Measurements from ENCODE around the gene ZER1.
"Not testable (repeated sequence)": the region's sequence is repeated elsewhere in the genome, so short reads cannot be mapped to it uniquely, and the experiment has no call there.

The ZER1 gene

DNA sequence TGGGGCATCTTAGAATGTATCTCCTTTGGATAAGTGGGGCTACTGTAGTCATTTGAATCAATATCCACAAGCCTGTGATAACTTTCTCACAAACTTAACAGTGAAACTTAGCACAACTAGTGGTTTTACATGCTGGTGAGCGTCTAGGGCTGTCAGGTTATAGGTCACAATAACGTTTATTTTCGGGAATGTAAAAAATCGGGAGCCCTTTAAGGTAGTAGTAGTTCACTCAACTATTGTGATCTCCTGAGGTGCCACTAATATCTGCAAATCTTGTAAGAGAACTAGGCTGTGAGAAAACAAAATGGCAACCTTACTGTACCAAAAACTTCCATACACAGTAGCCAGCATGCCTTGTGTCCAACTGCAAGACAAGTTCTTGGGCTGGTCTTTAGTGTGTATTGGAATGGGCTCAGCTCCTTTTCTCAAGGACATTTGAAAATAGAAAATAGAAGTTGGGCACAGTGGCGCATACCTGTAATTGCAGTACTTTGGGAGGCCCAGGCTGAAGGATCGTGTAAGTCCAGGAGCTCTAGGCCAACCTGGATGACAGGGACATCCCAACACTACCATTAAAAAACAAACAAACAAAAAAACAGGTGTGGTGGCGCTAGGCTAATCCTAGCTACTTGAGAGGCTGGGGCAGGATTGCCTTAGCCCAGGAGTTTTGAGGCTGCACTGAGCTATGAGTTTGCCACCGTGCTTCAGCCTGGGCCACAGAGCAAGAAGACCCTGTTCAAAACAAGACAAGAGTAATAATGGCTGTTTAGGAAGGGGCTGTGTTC lies 74.6 kb downstream of the ZER1 start:
- DNase-seq (ENCODE audit: low read depth in 3 of 3, low spot score in 1 of 3) = no peak

DNA sequence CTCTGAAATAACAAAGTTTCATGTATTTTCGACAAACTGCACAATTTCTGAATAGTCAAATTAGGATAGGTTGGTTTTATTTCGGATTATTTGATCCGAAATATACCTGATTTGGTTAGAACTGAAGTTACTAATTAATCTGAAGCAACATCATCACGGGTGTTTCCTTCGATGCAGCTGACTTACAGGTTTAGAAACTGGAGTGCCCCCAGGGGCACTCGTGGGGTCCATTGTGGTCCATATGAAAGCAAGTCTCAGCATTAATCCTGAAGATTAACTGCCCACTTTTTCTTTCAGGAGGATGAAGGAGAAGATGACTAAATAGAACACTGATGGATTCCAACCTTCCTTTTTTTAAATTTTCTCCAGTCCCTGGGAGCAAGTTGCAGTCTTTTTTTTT lies 77.4 kb downstream of the ZER1 start:
- DNase-seq (ENCODE audit: low read depth in 3 of 3, low spot score in 1 of 3) = no peak

DNA sequence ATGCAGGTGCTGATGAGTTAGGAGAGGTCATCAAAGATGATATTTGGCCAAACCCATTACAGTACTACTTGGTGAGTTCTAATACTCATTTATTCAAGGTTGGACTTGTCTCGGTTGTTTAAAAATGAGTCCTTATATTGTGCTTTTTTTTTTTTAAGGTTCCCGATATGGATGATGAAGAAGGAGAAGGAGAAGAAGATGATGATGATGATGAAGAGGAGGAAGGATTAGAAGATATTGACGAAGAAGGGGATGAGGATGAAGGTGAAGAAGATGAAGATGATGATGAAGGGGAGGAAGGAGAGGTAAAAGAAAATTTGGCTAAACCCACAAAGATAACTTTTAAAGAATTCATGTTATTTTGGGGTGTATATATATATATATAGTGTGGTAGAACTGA lies 78.0 kb downstream of the ZER1 start:
- DNase-seq (ENCODE audit: low read depth in 3 of 3, low spot score in 1 of 3) = not testable (repeated sequence)

DNA sequence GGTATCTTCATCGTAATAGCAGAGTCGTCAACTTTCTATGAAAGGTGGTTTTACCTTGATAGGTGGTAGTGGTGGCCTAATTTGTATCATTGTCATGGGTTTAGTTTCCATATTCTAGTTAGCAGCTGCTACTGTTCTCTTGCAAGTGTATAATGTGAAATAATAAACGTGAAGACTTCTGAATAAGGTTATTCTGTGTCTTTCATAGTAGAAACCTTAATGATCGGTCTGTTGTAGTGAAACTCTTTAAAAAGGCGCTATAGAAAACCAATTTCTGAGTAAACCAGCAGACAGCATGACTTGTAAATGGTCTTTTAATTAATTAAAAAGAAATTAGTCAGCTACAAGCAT lies 81.1 kb downstream of the ZER1 start:
- DNase-seq (ENCODE audit: low read depth in 3 of 3, low spot score in 1 of 3) = no peak

DNA sequence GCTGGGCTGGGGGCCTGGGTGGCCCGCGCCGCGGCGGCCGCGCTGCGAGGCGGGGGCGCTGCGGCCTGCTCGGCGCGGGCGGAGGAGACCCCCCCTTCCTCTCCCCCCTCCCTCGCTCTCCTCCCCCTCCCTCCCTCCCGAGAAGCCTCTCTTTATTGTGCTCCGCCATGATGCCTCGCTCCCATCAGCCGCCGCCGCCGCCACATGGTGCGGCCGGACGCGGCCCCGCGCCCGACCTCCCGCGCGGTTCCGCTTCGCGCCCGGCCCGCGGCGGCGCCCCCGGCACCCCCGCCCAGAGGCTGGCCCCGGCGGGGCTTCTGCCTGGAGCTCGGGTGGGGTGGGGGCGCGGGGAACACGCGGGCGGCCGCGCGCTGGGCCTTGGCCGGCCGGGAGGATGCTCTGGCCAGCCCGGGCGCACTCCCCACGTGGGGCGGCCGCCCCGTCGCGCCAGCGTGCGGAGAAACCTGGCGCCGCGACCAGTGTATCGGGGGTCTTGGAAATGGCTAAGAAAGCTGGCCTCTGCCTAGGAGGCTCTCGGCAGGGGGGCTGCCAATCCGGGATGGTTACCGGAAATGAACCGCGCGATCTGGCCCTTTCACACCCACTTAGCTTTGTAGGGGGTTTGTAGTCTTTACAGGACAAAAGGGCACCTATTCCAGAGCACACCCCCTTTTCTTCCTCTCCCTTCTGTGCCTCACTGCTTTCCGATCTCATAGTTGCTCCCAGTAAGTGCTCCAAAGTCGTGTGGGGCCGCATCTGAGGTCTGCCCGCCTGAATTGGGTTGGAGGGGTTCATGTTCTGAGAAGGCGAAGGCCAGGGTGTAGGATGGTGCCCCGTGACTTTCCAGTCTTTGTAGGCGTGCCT lies 81.7 kb downstream of the ZER1 start:
- DNase-seq (ENCODE audit: low read depth in 3 of 3, low spot score in 1 of 3) = peak in 1 of 3 donors; percentile 37

DNA sequence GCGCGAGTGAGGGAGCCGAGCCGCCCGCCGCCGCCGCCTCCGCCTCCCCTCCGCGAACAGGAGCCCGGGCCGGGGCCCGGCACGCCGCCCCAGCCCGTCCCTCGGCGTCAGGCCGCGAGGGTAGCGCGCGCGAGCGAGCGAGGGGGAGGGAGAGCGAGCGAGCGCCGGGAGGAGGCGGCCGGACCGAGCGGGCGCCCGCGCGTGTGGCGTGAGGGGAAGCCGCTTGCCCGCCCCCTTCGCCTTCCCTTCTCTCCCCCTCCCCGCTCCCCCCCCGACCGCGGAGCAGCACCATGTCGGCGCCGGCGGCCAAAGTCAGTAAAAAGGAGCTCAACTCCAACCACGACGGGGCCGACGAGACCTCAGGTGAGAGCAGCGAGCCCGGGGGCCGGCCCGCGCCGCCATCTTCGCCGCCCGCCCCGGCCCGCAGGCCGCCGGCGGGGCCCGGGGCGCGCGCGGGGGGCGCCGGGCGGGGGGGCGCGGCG lies 82.4 kb downstream of the ZER1 start:
- peak in 1 of 3 donors; percentile 42 for DNase-seq (ENCODE audit: low read depth in 3 of 3, low spot score in 1 of 3)

DNA sequence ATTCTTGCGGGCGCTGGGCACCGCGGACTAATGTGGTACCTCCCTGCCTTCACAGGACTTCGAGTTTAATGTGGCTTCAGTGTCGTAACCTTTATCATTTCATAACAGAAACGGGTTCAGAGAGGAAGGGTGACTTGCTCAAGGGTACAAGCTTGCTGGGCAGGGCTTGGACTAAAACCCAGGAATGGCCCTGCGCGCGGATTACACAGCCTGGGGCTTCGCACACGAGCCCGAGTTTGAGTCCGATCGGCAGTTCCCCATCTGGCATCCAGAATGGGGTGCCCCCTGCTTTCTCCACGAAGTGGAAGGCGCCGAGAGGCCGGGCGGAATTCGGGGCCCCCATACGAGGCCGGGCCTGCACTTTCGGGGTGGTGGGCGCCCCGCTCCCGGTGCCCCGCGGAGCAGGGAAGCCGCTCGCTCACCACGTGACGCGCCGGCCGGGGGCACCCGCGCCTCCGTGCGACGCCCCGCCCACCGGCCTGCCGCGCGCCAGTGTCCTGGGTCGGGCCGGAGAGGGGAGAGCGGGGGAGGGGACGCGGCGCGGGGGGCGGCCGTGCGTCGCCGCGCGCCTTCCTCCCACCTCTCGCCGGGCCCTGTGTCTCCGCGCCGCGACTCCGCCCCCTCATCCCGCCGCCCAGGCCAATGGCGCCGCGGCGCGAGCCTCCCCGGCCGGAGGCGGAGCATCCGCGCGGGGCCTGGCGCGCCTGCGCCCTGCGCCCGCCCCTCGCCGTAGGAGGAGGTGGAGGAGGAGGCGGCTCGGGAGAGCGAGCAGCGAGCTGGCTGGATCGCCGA lies 83.0 kb downstream of the ZER1 start, which contains the start of gene SET:
SET (plus strand) TSS at position 722 of the 792 bp plus-strand sequence. CDS start 361 bp downstream, outside the sequence.
- DNase-seq (ENCODE audit: low read depth in 3 of 3, low spot score in 1 of 3) = peak; percentile 79 to 89 (median 85)

DNA sequence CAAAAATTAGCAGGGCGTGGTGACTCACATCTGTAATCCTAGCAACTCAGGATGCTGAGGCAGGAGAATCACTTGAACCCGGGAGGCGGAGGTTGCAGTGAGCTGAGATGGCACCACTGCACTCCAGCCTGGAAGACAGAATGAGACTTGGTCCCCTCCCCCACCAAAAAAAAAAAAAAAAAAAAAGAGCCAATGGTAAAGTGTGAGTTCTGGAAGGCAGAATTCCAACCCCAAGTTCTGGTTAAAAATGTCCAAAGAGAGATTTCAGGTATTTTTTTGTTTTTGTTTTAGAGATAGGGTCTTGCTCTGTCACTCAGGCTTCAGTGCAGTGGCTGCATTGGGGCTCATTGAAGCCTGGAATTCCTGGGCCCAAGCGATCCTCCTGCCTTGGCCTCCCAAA lies 84.3 kb downstream of the ZER1 start:
- no peak for DNase-seq (ENCODE audit: low read depth in 3 of 3, low spot score in 1 of 3)

DNA sequence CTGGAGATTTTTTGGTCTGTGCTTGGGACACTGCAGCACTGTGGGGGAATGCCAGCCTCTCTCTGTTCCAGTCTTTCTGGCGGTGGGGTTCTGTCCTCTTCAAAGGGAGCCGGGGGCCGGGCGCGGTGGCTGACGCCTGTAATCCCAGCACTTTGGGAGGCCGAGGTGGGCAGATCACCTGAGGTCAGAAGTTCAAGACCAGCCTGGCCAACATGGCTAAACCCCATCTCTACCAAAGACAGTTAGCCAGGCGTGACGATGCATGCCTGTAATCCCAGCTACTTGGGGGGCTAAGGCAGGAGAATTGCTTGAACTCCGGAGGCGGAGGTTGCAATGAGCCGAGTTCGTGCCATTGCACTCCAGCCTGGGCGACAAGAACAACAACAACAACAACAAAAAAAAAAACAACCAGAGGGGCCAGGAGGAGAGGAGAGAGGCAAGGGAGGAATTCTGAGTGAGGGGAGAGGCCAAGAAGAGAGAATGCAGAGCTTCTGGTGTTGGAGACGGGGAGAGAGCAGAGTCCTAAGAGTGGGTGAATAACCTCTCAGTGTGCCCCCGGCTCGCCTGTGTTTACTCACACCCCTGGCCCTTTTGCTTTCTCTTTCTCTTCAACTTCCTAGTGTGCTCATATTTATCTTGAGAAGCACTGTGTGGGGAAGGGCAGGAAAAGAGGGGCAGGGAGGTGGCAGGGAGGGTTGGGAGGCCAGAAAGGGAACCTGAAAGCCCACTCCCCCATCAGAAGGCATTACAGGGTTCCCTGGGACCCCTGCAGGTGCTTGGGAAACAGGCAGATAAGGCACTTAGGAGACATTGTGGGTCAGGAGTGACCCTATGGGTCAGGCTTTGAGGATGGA lies 85.9 kb downstream of the ZER1 start:
- DNase-seq (ENCODE audit: low read depth in 3 of 3, low spot score in 1 of 3) = peak in 1 of 3 donors; percentile 26

DNA sequence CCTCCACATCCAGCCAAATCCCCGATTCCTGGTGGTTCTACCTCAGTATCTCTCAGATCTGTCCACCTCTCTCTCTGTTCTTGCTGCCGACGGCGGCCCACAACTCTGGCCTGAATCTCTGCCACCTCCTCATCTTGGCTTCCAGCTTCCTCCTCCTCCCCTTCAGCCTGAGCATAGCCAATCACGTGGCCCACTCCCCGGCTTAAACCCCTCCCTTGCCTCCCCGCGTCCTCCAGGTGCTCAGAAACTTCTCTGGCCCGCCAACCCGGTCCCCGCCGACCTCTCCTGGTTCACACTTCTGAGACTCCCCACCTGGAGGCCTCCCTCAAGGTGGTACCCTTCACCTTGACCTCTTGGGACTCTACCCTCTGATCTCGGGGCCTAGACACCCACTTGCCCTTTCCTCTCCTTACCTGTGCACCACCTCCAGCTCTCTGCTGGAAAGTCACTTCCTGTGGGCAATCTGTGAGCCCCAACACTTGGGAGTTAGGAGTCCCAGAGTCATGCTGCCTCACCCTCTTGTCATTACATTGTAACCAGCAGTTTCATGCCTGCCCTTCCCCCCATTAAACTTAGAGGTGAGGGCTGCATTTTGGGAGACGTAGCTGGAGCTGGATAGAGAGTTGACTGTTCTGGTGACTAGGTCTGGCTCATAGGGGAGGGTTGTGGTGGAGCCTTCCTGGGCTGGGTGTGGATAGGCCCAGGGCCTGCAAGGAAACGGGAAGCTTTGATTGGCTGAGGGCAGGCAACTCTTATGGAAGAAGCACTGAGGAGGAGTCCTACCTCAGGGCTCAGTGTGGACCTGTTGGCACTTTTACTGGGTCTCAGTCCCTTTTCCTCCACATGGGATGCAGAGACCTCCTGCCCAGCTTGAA lies 87.2 kb downstream of the ZER1 start:
- DNase-seq (ENCODE audit: low read depth in 3 of 3, low spot score in 1 of 3) = peak in 1 of 3 donors; percentile 53

DNA sequence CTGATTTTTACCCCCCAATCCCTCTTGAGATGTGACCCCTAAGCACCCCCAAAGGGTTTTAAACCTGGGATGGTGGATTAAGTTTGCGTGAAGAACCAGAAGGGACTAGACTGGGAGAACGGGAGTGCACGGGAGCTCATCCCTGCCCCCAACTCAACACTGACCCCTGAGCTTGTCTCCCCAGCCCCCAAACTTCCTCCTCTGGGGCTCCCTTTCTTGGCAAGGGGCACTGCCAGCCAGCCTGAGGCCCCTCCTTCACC lies 87.7 kb downstream of the ZER1 start:
- DNase-seq (ENCODE audit: low read depth in 3 of 3, low spot score in 1 of 3) = no peak

DNA sequence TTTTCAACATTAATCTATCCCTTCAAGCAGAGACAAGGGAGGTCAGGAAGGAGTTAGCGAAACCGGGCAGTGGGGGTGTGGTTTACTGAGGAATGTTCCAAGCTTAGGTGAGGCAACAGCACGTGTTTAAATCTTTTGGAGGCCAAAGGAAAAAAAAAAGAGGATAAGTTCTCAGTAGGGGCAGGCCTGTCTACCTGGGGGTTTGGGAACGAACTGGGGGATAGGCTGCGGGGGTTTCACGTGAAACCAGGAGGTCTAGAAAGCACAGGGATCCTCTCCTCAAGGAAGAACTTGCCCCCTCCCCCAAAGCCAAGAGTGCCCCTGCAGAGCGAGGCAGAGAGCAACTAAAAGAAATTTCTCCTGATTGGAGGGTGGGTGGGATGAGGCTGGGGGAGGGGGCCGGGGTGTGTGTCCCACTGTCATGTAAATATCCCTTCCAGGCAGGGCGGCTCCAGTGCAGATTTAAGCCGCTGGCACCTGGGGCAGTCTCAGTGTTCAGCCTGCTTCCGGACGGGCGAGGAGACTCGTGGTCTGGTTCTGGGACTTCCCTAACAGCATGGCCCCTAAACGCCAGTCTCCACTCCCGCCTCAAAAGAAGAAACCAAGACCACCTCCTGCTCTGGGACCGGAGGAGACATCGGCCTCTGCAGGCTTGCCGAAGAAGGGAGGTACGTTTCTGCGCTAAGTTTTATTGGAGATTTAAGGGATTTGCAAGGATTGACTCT lies 88.2 kb downstream of the ZER1 start:
- no peak for DNase-seq (ENCODE audit: low read depth in 3 of 3, low spot score in 1 of 3)

Measured in stimulated activated CD4-positive, alpha-beta T cell treated with anti-CD3 and anti-CD28 coated beads, TNF-alpha, amount 100 ng/mL, for 1 hour (primary cell).